SK-N-SH (cell line): ENCODE results near the gene PLD1.

ENCODE experiments used
- MXI1 ChIP-seq: IDR thresholded peaks from 2 replicates; pipeline ENCODE4 v1.6.1; 2012; ENCODE audit warnings: mild to moderate bottlenecking, low read depth, low read length, improper control_type of control experiment
- TF ChIP-seq, protein P1 (sequence below): fragments of 200-600 bp; sonication (generic); IDR thresholded peaks from 2 replicates; pipeline ENCODE4 v1.6.1; 2017; ENCODE audit warnings: antibody characterized with exemption, mild to moderate bottlenecking, moderate library complexity

DNA sequence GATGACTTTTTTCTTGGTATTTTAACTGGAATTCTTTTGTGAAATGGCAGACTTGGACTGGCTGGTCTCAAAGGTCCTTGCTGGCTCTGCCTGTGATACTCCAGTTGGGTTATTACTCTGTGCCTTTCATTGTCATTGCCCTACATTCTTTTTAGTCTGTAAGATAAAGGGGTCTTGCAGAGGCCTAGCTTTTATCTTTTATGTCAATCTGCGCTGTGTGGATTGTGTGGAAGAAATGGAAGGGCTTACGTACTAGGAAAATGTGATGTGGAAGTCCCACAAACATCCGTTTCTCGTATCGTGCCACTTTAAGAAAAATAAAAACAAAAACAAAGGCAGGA, 24.1 kb upstream of the PLD1 start:
- TF ChIP-seq, protein P1, sequence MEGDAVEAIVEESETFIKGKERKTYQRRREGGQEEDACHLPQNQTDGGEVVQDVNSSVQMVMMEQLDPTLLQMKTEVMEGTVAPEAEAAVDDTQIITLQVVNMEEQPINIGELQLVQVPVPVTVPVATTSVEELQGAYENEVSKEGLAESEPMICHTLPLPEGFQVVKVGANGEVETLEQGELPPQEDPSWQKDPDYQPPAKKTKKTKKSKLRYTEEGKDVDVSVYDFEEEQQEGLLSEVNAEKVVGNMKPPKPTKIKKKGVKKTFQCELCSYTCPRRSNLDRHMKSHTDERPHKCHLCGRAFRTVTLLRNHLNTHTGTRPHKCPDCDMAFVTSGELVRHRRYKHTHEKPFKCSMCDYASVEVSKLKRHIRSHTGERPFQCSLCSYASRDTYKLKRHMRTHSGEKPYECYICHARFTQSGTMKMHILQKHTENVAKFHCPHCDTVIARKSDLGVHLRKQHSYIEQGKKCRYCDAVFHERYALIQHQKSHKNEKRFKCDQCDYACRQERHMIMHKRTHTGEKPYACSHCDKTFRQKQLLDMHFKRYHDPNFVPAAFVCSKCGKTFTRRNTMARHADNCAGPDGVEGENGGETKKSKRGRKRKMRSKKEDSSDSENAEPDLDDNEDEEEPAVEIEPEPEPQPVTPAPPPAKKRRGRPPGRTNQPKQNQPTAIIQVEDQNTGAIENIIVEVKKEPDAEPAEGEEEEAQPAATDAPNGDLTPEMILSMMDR, result no peak
- TF ChIP-seq MXI1, result no peak
